ENCODE results near the gene TAAR1.
"Not testable (repeated sequence)": the region's sequence is repeated elsewhere in the genome, so short reads cannot be mapped to it uniquely, and the experiment has no call there.

The TAAR1 gene

GRCh38 chr6:132659082-132659481 lies at the start of gene TAAR1:
TAAR1 (minus strand) TSS chr6:132659182; CDS start chr6:132646003, 13,179 bp downstream.
- H3K4me3 Mint-ChIP-seq = no peak within 1 kb of the TSS
- DNase-seq (no peak), ATAC-seq (no peak)
- H3K9me3 Mint-ChIP-seq = no peaks in the 10 kb centered on the region
- H3K4me1 Mint-ChIP-seq = no peaks in the 10 kb centered on the region
- H3K27me3 Mint-ChIP-seq = peaks cover 9% of the 10 kb centered on the region
- no peak within 1 kb of the TSS for H3K27ac Mint-ChIP-seq

- DNase-seq (no peak), ATAC-seq (no peak)
- H3K4me1 Mint-ChIP-seq = no peaks in the 10 kb centered on the region
- peaks cover 4 to 10% of the 10 kb centered on the region in 2 donors for H3K9me3 Mint-ChIP-seq
- H3K27me3 Mint-ChIP-seq = peaks cover 38% of the 10 kb centered on the region
- H3K4me3 Mint-ChIP-seq = no peak overlapping the region
- H3K27ac Mint-ChIP-seq = no peak overlapping the region
These were observed 49.8 kb upstream of the TAAR1 start for GRCh38 chr6:132708771-132709170.

GRCh38 chr6:132708002-132708401 lies 49.0 kb upstream of the TAAR1 start:
- ATAC-seq (no peak), DNase-seq (no peak)
- Mint-ChIP-seq H3K4me1 (no peaks in the 10 kb centered on the region), H3K4me3 (no peak overlapping the region), H3K27me3 (peaks cover 42% of the 10 kb centered on the region), H3K9me3 (peaks cover 4 to 10% of the 10 kb centered on the region in 2 donors), H3K27ac (no peak overlapping the region)

- ATAC-seq = not testable (repeated sequence)
- Mint-ChIP-seq H3K9me3 (peaks cover 4 to 10% of the 10 kb centered on the region in 2 donors), H3K27me3 (peaks cover 54% of the 10 kb centered on the region)
These were observed 47.8 kb upstream of the TAAR1 start for GRCh38 chr6:132706756-132707155.

GRCh38 chr6:132703936-132704335 lies 45.0 kb upstream of the TAAR1 start:
- no peak for ATAC-seq
- H3K9me3 Mint-ChIP-seq = peaks cover 4 to 10% of the 10 kb centered on the region in 2 donors
- no peak overlapping the region for H3K4me3 Mint-ChIP-seq
- H3K27me3 Mint-ChIP-seq = peaks cover 62% of the 10 kb centered on the region
- no peak overlapping the region for H3K27ac Mint-ChIP-seq
- H3K4me1 Mint-ChIP-seq = no peaks in the 10 kb centered on the region
- no peak for DNase-seq

More at GRCh38 chr6:132706756-132707155, 47.8 kb upstream of the TAAR1 start:
- DNase-seq, H3K4me3 Mint-ChIP-seq, H3K27ac Mint-ChIP-seq, H3K4me1 Mint-ChIP-seq: not testable (repeated sequence)

- Mint-ChIP-seq H3K4me3 (no peak overlapping the region), H3K27me3 (peaks cover 39% of the 10 kb centered on the region), H3K27ac (no peak overlapping the region), H3K4me1 (no peaks in the 10 kb centered on the region), H3K9me3 (peaks cover 11 to 14% of the 10 kb centered on the region in 2 donors)
- no peak for DNase-seq
- no peak for ATAC-seq
These were observed 39.6 kb upstream of the TAAR1 start for GRCh38 chr6:132698608-132699007.

- H3K27ac Mint-ChIP-seq = no peak overlapping the region
- no peaks in the 10 kb centered on the region for H3K4me1 Mint-ChIP-seq
- H3K4me3 Mint-ChIP-seq = no peak overlapping the region
- DNase-seq (no peak), ATAC-seq (no peak)
- peaks cover 11 to 14% of the 10 kb centered on the region in 2 donors for H3K9me3 Mint-ChIP-seq
- peaks cover 23% of the 10 kb centered on the region for H3K27me3 Mint-ChIP-seq
These were observed 36.8 kb upstream of the TAAR1 start for GRCh38 chr6:132695773-132696172.

- no peaks in the 10 kb centered on the region for H3K4me1 Mint-ChIP-seq
- no peak overlapping the region for H3K27ac Mint-ChIP-seq
- H3K9me3 Mint-ChIP-seq = peaks cover 11 to 14% of the 10 kb centered on the region in 2 donors
- DNase-seq (no peak), ATAC-seq (no peak)
- H3K27me3 Mint-ChIP-seq = peaks cover 38% of the 10 kb centered on the region
- no peak overlapping the region for H3K4me3 Mint-ChIP-seq
These were observed 34.5 kb upstream of the TAAR1 start for GRCh38 chr6:132693478-132693877.

- Mint-ChIP-seq H3K9me3 (peaks cover 2 to 3% of the 10 kb centered on the region in 2 donors), H3K27ac (no peak overlapping the region), H3K27me3 (peaks cover 49% of the 10 kb centered on the region), H3K4me1 (no peaks in the 10 kb centered on the region), H3K4me3 (no peak overlapping the region)
- ATAC-seq (no peak), DNase-seq (no peak)
These were observed 31.7 kb upstream of the TAAR1 start for GRCh38 chr6:132690678-132691077.

GRCh38 chr6:132687306-132687705 lies 28.3 kb upstream of the TAAR1 start:
- ATAC-seq = no peak
- no peak for DNase-seq
- no peaks in the 10 kb centered on the region for H3K9me3 Mint-ChIP-seq
- peaks cover 55% of the 10 kb centered on the region for H3K27me3 Mint-ChIP-seq
- no peak overlapping the region for H3K4me3 Mint-ChIP-seq
- no peaks in the 10 kb centered on the region for H3K4me1 Mint-ChIP-seq
- H3K27ac Mint-ChIP-seq = no peak overlapping the region

- DNase-seq (no peak), ATAC-seq (no peak)
- H3K9me3 Mint-ChIP-seq = no peaks in the 10 kb centered on the region
- H3K27ac Mint-ChIP-seq = no peak overlapping the region
- peaks cover 55% of the 10 kb centered on the region for H3K27me3 Mint-ChIP-seq
- H3K4me1 Mint-ChIP-seq = no peaks in the 10 kb centered on the region
- no peak overlapping the region for H3K4me3 Mint-ChIP-seq
These were observed 27.5 kb upstream of the TAAR1 start for GRCh38 chr6:132686531-132686930.

- Mint-ChIP-seq H3K9me3 (no peaks in the 10 kb centered on the region), H3K4me3 (no peak overlapping the region), H3K27me3 (peaks cover 42% of the 10 kb centered on the region), H3K27ac (no peak overlapping the region), H3K4me1 (no peaks in the 10 kb centered on the region)
- ATAC-seq = no peak
- DNase-seq = no peak
These were observed 26.0 kb upstream of the TAAR1 start for GRCh38 chr6:132685009-132685408.

GRCh38 chr6:132684272-132684671 lies 25.3 kb upstream of the TAAR1 start:
- Mint-ChIP-seq H3K4me3 (no peak overlapping the region), H3K27ac (no peak overlapping the region), H3K4me1 (no peaks in the 10 kb centered on the region), H3K9me3 (no peaks in the 10 kb centered on the region), H3K27me3 (peaks cover 35% of the 10 kb centered on the region)
- ATAC-seq = no peak
- DNase-seq = no peak

GRCh38 chr6:132683543-132683942 lies 24.6 kb upstream of the TAAR1 start:
- no peaks in the 10 kb centered on the region for H3K4me1 Mint-ChIP-seq
- peaks cover 34% of the 10 kb centered on the region for H3K27me3 Mint-ChIP-seq
- H3K27ac Mint-ChIP-seq = no peak overlapping the region
- ATAC-seq (no peak), DNase-seq (no peak)
- no peaks in the 10 kb centered on the region for H3K9me3 Mint-ChIP-seq
- H3K4me3 Mint-ChIP-seq = no peak overlapping the region

GRCh38 chr6:132679094-132679493 lies 20.1 kb upstream of the TAAR1 start:
- H3K4me1 Mint-ChIP-seq, H3K9me3 Mint-ChIP-seq, H3K27ac Mint-ChIP-seq, DNase-seq, H3K4me3 Mint-ChIP-seq, ATAC-seq: not testable (repeated sequence)
- H3K27me3 Mint-ChIP-seq = peaks cover 20% of the 10 kb centered on the region

GRCh38 chr6:132675749-132676148 lies 16.8 kb upstream of the TAAR1 start:
- H3K9me3 Mint-ChIP-seq = no peaks in the 10 kb centered on the region
- H3K4me1 Mint-ChIP-seq = no peaks in the 10 kb centered on the region
- no peak overlapping the region for H3K4me3 Mint-ChIP-seq
- no peak overlapping the region for H3K27ac Mint-ChIP-seq
- ATAC-seq = no peak
- no peak for DNase-seq
- peaks cover 14% of the 10 kb centered on the region for H3K27me3 Mint-ChIP-seq

GRCh38 chr6:132675002-132675401 lies 16.0 kb upstream of the TAAR1 start:
- no peak overlapping the region for H3K4me3 Mint-ChIP-seq
- no peak for DNase-seq
- no peaks in the 10 kb centered on the region for H3K9me3 Mint-ChIP-seq
- H3K27ac Mint-ChIP-seq = no peak overlapping the region
- peaks cover 2% of the 10 kb centered on the region for H3K4me1 Mint-ChIP-seq
- peaks cover 14% of the 10 kb centered on the region for H3K27me3 Mint-ChIP-seq
- no peak for ATAC-seq

All from stimulated activated naive CD8-positive, alpha-beta T cell treated with anti-CD3 and anti-CD28 coated beads, Interleukin-15, amount 100 ng/mL, for 72 hours (primary cell).